AG09319 (cell line): Measurements from ENCODE around the gene TSPAN18.

Source experiments
- DNase-seq: peaks from one replicate; pipeline ENCODE4 v3.0.0-alpha.2; 2010; ENCODE audit warnings: low read depth; ENCODE audit errors: extremely low read depth
- CTCF ChIP-seq: IDR thresholded peaks from 2 replicates; pipeline ENCODE4 v1.5.1; 2011; ENCODE audit warnings: low read depth, mild to moderate bottlenecking, inconsistent platforms, low read length, moderate library complexity

The TSPAN18 gene

GRCh38 chr11:44778195-44779100 is 51.7 kb downstream of the TSPAN18 start:
- TF ChIP-seq CTCF = no peak
- DNase-seq = no peak

DNA sequence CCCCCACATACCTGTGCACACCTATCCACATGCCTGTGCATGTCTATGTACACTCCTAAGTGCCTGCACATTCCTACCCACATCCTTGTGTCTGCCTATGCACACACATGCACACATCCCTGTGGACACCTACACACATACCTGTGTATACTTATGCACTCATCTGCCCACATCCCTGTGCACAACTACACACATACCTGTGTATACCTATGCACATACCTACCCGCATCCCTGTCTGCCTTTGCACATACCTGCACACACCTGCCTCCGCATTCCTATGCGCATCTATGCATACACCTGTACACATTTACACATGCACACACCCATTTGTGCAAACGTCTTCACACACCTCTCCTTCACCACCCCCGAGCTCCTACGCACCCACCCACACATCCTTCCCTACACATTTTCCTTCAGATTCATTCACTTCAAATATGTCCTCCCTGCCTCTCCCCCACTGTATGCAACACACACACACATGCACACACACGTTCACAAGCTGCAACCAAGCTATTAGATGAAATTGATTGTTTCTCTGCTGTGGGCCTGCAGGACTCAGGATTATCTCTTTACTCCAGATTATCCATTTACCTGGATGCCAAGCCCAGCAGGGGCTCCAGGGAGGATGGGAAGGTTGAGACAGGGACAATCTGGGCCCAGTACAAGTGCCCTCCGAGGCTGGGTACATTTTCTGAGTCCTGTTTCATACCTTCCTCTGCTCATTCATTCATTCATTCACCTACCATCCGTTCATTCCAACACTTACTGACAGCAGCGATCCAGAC is 53.2 kb downstream of the TSPAN18 start:
- TF ChIP-seq CTCF = no peak
- DNase-seq = no peak

DNA sequence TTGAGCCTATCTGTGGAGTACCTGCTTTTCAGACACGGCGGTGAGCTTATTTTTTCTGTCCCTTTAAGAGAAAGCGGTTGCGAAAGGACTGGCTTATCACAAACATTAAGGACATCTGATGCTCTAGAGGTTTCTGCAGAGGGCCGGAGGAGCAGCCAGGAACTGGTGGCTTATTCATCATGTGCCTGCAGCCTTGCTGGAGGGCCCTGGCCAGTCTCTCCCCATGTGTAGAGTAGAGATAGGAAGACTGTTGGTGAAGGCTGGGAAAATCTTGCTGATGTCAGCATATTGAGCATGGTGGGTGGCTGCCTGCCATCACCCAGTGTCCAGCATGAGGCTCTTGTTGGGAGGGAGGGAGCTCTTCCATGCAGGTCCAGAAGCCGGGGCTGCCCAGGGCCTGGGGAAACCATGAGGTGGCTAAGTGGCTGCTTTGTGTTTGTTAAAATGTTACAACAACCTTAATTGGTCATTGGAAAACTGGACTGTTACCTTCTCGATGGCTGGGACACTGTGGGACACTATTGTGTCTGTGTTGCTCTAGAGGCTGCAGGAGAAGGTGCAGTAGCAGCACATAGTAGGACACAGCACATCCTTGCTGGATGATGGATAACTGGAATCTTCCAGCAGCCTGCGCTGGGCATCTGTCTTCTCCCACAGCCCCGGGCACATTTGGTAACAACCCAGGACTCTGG is 54.3 kb downstream of the TSPAN18 start:
- no peak for TF ChIP-seq CTCF
- no peak for DNase-seq

DNA sequence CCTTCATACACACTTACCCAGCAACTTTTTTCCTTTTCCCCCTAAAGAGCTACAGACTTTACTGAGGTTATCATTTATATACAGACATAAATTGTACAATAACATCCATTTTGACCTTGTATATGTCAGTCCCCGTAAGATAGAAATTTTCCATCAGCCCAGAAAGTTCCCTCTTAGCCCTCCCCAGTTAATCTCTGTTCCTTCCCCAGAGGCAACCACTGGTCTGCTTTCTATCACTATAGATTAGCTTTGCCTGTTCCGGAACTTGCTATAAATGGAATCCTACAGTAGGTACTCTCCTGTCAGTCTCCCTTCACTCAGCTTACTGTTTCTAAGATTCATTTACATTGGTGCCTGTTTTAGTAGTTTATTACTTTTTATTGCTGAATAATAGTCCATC is 54.9 kb downstream of the TSPAN18 start:
- DNase-seq = no peak
- TF ChIP-seq CTCF = no peak

- no peak for TF ChIP-seq CTCF
- no peak for DNase-seq
Observed at GRCh38 chr11:44782478-44782877, 55.7 kb downstream of the TSPAN18 start.

GRCh38 chr11:44784436-44784760 is 57.6 kb downstream of the TSPAN18 start:
- no peak for TF ChIP-seq CTCF

More at GRCh38 chr11:44784436-44784760, 57.6 kb downstream of the TSPAN18 start:
- DNase-seq = no peak
